Thoracic aorta (tissue), 2 donors: Measurements from ENCODE around the gene PRRX2. TPM values are rescaled to one million over a fixed set of nuclear protein-coding genes. Genes with fewer than 3 reads are reported as not detected.

ENCODE experiments used
- total RNA-seq, 2 donors: library from RNA; depleted of rRNA; stranded (reverse); fragments of >200 nt; gene quantifications; one replicate each; pipeline versions ENCODE4 v1.1.0 to v1.2.3, GENCODE V29; 2016

Gene PRRX2
- total RNA-seq, 2 donors from 2014 or later, result 42.0 to 66.1 TPM

Other genes starting within 250 kb of the PRRX2 start
- not detected for gene C9orf50, start 44.5 kb upstream of the PRRX2 start, total RNA-seq
- gene NTMT1, start 39.5 kb upstream of the PRRX2 start, total RNA-seq, result 10 to 100 TPM; 16.9 to 27.2 TPM
- gene ASB6, start 23.5 kb upstream of the PRRX2 start, total RNA-seq, result 10 to 100 TPM; 23.0 to 31.0 TPM
- gene PTGES, start 87.4 kb downstream of the PRRX2 start, total RNA-seq, result 1 to 10 TPM; 1.7 to 2.2 TPM
- gene TOR1B, start 137.5 kb downstream of the PRRX2 start, total RNA-seq, result 10 to 100 TPM; 28.4 to 33.4 TPM
- 10 to 100 TPM; 36.1 to 39.3 TPM for gene TOR1A, start 158.5 kb downstream of the PRRX2 start, total RNA-seq
- 100 to 1,000 TPM in 1 of 2 donors, 10 to 100 TPM in 1; 47.8 to 140 TPM for gene C9orf78, start 169.6 kb downstream of the PRRX2 start, total RNA-seq
- 10 to 100 TPM; 47.8 to 51.2 TPM for gene USP20, start 169.8 kb downstream of the PRRX2 start, total RNA-seq